Heart left ventricle (tissue), 16 donors: ENCODE measurements around the gene MSI1. TPM values are rescaled to one million over a fixed set of nuclear protein-coding genes. Genes with fewer than 3 reads are reported as not detected.

Experiments
- ATAC-seq, 4 donors: fragments of 200-7000 bp; cut with Tn5 transposase; one replicate each; pipeline ENCODE4 v1.9.1; 2020 to 2022; ENCODE audit warnings: moderate library complexity in 4 of 4, mild to moderate bottlenecking in 3 of 4, moderate number of reproducible peaks in 1 of 4
- DNase-seq, 5 donors: peaks; one replicate each; pipeline ENCODE4 v3.0.0-alpha.2; 2020
- H3K27ac ChIP-seq, 12 donors: fragments of 200-600 bp; sonication (generic) in 4 of 12; one replicate each; pipeline versions ENCODE4 v1.5.0 to v1.8.0; 2016 to 2022; ENCODE audit warnings: mild to moderate bottlenecking in 2 of 12
- H3K27me3 ChIP-seq, 9 donors: fragments of 200-600 bp; sonication (generic) in 2 of 9; one replicate each; pipeline versions ENCODE4 v1.5.1 to v1.8.0; 2016 to 2022; ENCODE audit warnings: mild to moderate bottlenecking in 3 of 9
- H3K36me3 ChIP-seq, 9 donors: fragments of 200-600 bp; sonication (generic) in 2 of 9; one replicate each; pipeline versions ENCODE4 v1.5.0 to v1.8.0; 2018 to 2022; ENCODE audit warnings: mild to moderate bottlenecking in 2 of 9
- H3K4me1 ChIP-seq, 12 donors: fragments of 200-600 bp; sonication (generic) in 4 of 12; one replicate each; pipeline versions ENCODE4 v1.5.0 to v1.8.0; 2016 to 2022; ENCODE audit warnings: mild to moderate bottlenecking in 3 of 12
- H3K4me3 ChIP-seq, 12 donors: fragments of 200-600 bp; sonication (generic) in 4 of 12; one replicate each; pipeline versions ENCODE4 v1.5.0 to v1.8.0; 2017 to 2022; ENCODE audit warnings: mild to moderate bottlenecking in 9 of 12, moderate library complexity in 4 of 12
- H3K9me3 ChIP-seq, 12 donors: fragments of 200-600 bp; sonication (generic) in 4 of 12; one replicate each; pipeline versions ENCODE4 v1.5.0 to v1.8.0; 2016 to 2022; ENCODE audit warnings: mild to moderate bottlenecking in 1 of 12
- CTCF ChIP-seq, 12 donors: fragments of 200-600 bp; sonication (generic) in 4 of 12; IDR thresholded peaks; one replicate each; pipeline versions ENCODE4 v1.5.0 to v1.8.0; 2018 to 2022; ENCODE audit warnings: antibody characterized with exemption in 12 of 12, mild to moderate bottlenecking in 5 of 12
- POLR2A ChIP-seq, 2 donors: fragments of 450-650 bp; IDR thresholded peaks; one replicate each; pipeline ENCODE4 v1.6.1; 2017; ENCODE audit warnings: antibody characterized with exemption in 2 of 2, mild to moderate bottlenecking in 2 of 2, moderate library complexity in 2 of 2
- WGBS, 4 donors: extraction: QIAGEN DNeasy Blood & Tissue Kit in 2 of 4; methylation state at CpG; one replicate each; pipeline versions ENCODE4 v1.1.5 to v1.1.7; 2013 to 2018; 5-methylcytosine and 5-hydroxymethylcytosine counted together
- intact Hi-C, 10 donors: fragments of 100-400 bp; cut with DNase I; formaldehyde crosslinking; loops; one replicate each; pipeline versions ENCODE4 v1.11.1 to v1.14.2; 2022
- polyA plus RNA-seq, 2 donors: library from polyadenylated mRNA; stranded (reverse); fragments of 200-250 nt; gene quantifications; one replicate each; pipeline ENCODE4 v1.2.3, GENCODE V29; 2013
- total RNA-seq, 9 donors: library from RNA; depleted of rRNA in 2 of 9; stranded (reverse); fragments of >200 nt in 2 of 9; fragmentation: NEBNext Ultra II Directional in 3 of 9; extraction: Animal tissue kit (Norgen Biotek cat#: 25700) in 3 of 9; gene quantifications; one replicate each; pipeline versions ENCODE4 v1.1.0 to v1.2.4, GENCODE V29; 2016 to 2023
- donor health status: ischemic (EF 13 %, LVEDD 7.1; RV severe dilation, severe dysfunction).
- donor health status: healthy with polysubstance abuse.
- donor health status: DM: no; HTN: yes; CAD: no.
- donor health status: DM: no; HTN: no; CAD: no.
- donor health status: ischemic (EF 25% LVEDD 6.9; RV normal size, moderate dysfunction).
- donor health status: ischemic (EF 25% LVEDD 5.7; RV mildly dilated, moderate dysfunction).
- donor health status: healthy.
- donor health status: DM: yes; HTN: yes; CAD: no.
- donor health status: ischemic (EF 35%, LVEDD 5.7; RV mildly dilated, moderate dysfunction).
- donor health status: nonischemic (EF 11% LVEDD 7.7; RV severe dilation, severe dysfunction).
- donor health status: DM: yes; HTN: yes; CAD: no.
- donor health status: PGD.
- donor health status: ischemic (EF 29% LVEDD 5.4; RV normal size, mild dysfunction).
- donor health status: nonischemic (EF 23%, LVEDD 6.1; RV moderate dilation, normal function).

MSI1 gene
- total and polyA plus RNA-seq, 11 donors = 2.1 to 8.7 (median 5.4) TPM

GRCh38 chr12:120324841-120325417 lies 44.0 kb downstream of the MSI1 start:
- H3K36me3 ChIP-seq = no peaks in the 10 kb centered on the region
- WGBS, 4 donors = 57 to 72% (median 66%) methylated on average over 9 of the region's 9 CpGs
- no peak overlapping the region for H3K27ac ChIP-seq
- peaks cover 0 to 9% (median 0%) of the 10 kb centered on the region in 12 donors for H3K4me1 ChIP-seq
- intact Hi-C loops = loop anchor here in 2 of 10 donors (5.0 to 10.0 kb wide), 3 partner anchors 107 to 790 kb away; partner anchors contain the start of gene COX6A1 (in 1 of the 2)
- H3K9me3 ChIP-seq = no peaks in the 10 kb centered on the region
- no peak overlapping the region for H3K4me3 ChIP-seq
- no peak for TF ChIP-seq POLR2A (IDR thresholded peaks at IDR 0.05)
- no peak for TF ChIP-seq CTCF (IDR thresholded peaks at IDR 0.05)
- DNase-seq = no peak
- H3K27me3 ChIP-seq = no peaks in the 10 kb centered on the region
- ATAC-seq = no peak

GRCh38 chr12:120323772-120324171 lies 45.2 kb downstream of the MSI1 start:
- TF ChIP-seq CTCF (IDR thresholded peaks at IDR 0.05) (no peak), POLR2A (IDR thresholded peaks at IDR 0.05) (no peak)
- no peaks in the 10 kb centered on the region for H3K36me3 ChIP-seq
- DNase-seq (no peak), ATAC-seq (no peak)
- no peaks in the 10 kb centered on the region for H3K9me3 ChIP-seq
- no peak overlapping the region for H3K27ac ChIP-seq
- no peaks in the 10 kb centered on the region for H3K27me3 ChIP-seq
- WGBS, 4 donors = 85 to 91% (median 86%) methylated on average over 2 of the region's 2 CpGs
- intact Hi-C loops = loop anchor here in 2 of 10 donors (10.0 kb wide), 2 partner anchors 111 to 791 kb away; partner anchors contain the start of gene COX6A1 (in 1 of the 2)
- H3K4me3 ChIP-seq = no peak overlapping the region
- peaks cover 0 to 9% (median 0%) of the 10 kb centered on the region in 12 donors for H3K4me1 ChIP-seq

- intact Hi-C loops = loop anchor here in 2 of 10 donors (10.0 kb wide), 2 partner anchors 113 to 793 kb away; partner anchors contain the start of gene COX6A1 (in 1 of the 2)
- Histone ChIP-seq H3K4me3 (no peak overlapping the region), H3K27me3 (no peaks in the 10 kb centered on the region), H3K36me3 (no peaks in the 10 kb centered on the region), H3K4me1 (peaks cover 0 to 18% (median 8%) of the 10 kb centered on the region in 12 donors), H3K27ac (no peak overlapping the region), H3K9me3 (no peaks in the 10 kb centered on the region)
- no peak for ATAC-seq
- no peak for TF ChIP-seq CTCF (IDR thresholded peaks at IDR 0.05)
- TF ChIP-seq POLR2A (IDR thresholded peaks at IDR 0.05) = no peak
- 82 to 85% (median 85%) methylated on average over 13 of the region's 13 CpGs for WGBS, 4 donors
- DNase-seq = no peak
Measured at GRCh38 chr12:120321382-120322202, 47.4 kb downstream of the MSI1 start.
